K562 (cell line): ENCODE measurements around the gene FRMD1.

Source experiments
- BRD4 ChIP-seq: fragments of 200-600 bp; sonication (generic); IDR thresholded peaks from 2 replicates; pipeline ENCODE4 v1.6.1; 2017; ENCODE audit warnings: inconsistent platforms
- RAD21 ChIP-seq, 2 experiments: fragments of 250-450 bp in 1 of 2; fragments of 450-650 bp in 1 of 2; sonication (Bioruptor Pico) in 1 of 2; formaldehyde crosslinking in 1 of 2; IDR thresholded peaks in 1 of 2; conservative IDR thresholded peaks in 1 of 2; 2 replicates each; pipeline versions ENCODE4 v1.4.0 to v1.8.0; 2020 to 2022; ENCODE audit warnings: mild to moderate bottlenecking in 2 of 2, moderate library complexity in 1 of 2
- SETDB1 ChIP-seq: IDR thresholded peaks from one replicate; pipeline ENCODE4 v1.6.1; 2012; ENCODE audit warnings: low read length, control low read depth, inconsistent platforms
- TF ChIP-seq, protein P1 (sequence below), 3 experiments: IDR thresholded peaks in 2 of 3; conservative IDR thresholded peaks in 1 of 3; 2 replicates each; pipeline ENCODE4 v1.5.1; 2011 to 2012; ENCODE audit warnings: low read length in 3 of 3, mild to moderate bottlenecking in 3 of 3, control low read depth in 2 of 3, improper control_type of control experiment in 1 of 3, inconsistent platforms in 1 of 3, low read depth in 1 of 3, mixed read lengths in 1 of 3, moderate library complexity in 1 of 3; ENCODE audit not compliant: insufficient read depth in 2 of 3
- TF ChIP-seq, protein P2 (sequence below), 2 experiments: fragments of 450-650 bp in 1 of 2; sonication (generic) in 1 of 2; formaldehyde crosslinking in 1 of 2; IDR thresholded peaks in 1 of 2; conservative IDR thresholded peaks in 1 of 2; 2 replicates each; pipeline versions ENCODE4 v1.6.1 to v1.8.1; 2016 to 2023; ENCODE audit warnings: mild to moderate bottlenecking in 2 of 2, moderate library complexity in 2 of 2, inconsistent platforms in 1 of 2, missing genetic modification reagents in 1 of 2

DNA sequence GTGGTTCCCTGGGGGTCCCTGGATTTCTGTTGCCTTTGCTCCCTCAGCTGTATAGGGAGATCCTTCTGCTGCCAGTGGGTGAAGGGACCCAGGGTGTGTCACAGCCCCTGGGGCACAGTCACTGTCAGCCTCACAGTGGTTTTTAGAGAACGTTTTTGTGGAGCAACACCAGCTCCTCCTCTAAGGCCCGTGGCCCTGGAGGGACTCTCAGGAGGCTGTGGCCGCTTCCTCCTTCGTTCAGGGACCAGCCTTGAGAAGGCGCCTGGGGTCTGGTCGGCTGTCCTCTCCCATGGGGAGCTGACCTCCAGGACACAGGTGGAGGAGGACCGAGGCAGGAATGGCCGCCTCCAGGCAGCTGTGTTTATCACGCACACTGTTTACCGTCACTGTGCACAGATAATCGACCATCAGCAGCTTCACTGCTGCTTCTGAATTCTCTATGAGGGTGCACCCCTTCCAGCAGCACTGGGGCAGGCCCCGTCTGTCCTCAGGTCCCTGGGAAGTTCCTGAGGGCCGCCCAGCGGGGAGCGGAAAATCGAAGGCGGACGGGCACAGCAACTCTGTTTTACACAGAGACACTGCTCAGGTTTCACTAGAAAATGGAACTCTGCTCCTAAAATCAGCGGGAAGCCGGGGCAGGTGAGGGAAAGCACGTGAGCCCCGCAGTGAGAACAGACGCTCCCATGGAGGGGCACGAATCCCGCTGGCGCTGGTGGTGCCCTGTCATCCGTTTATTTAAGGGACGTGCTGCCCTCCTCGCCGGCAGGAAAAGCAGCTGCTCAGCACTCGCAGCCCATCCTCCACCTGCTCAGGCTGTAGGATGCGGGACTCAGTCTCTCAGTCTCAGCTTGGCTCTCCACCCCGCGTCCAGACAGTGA is 10.4 kb upstream of the FRMD1 start:
- TF ChIP-seq, protein P1, sequence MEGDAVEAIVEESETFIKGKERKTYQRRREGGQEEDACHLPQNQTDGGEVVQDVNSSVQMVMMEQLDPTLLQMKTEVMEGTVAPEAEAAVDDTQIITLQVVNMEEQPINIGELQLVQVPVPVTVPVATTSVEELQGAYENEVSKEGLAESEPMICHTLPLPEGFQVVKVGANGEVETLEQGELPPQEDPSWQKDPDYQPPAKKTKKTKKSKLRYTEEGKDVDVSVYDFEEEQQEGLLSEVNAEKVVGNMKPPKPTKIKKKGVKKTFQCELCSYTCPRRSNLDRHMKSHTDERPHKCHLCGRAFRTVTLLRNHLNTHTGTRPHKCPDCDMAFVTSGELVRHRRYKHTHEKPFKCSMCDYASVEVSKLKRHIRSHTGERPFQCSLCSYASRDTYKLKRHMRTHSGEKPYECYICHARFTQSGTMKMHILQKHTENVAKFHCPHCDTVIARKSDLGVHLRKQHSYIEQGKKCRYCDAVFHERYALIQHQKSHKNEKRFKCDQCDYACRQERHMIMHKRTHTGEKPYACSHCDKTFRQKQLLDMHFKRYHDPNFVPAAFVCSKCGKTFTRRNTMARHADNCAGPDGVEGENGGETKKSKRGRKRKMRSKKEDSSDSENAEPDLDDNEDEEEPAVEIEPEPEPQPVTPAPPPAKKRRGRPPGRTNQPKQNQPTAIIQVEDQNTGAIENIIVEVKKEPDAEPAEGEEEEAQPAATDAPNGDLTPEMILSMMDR (IDR thresholded peaks at IDR 0.05 in 2 of 3, conservative IDR thresholded peaks at IDR 0.05 in 1 of 3; ENCODE audit: insufficient read depth in 2 of 3, low read depth in 1 of 3, low read length in 3 of 3), result no peak
- TF ChIP-seq, protein P2, sequence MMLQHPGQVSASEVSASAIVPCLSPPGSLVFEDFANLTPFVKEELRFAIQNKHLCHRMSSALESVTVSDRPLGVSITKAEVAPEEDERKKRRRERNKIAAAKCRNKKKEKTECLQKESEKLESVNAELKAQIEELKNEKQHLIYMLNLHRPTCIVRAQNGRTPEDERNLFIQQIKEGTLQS (IDR thresholded peaks at IDR 0.05), result no peak
- TF ChIP-seq, protein P2 (CRISPR knock-in tag; conservative IDR thresholded peaks at IDR 0.05), result no peak
- TF ChIP-seq SETDB1 (no peak), RAD21 (CRISPR knock-in tag; conservative IDR thresholded peaks at IDR 0.05 in 1 of 2, IDR thresholded peaks at IDR 0.05 in 1 of 2) (no peak), BRD4 (no peak)
